GM18519 (cell line): ENCODE data around the gene CSHL1.

Experiments used
- ATAC-seq: cut with Tn5 transposase; IDR thresholded peaks from one replicate; pipeline ENCODE4 v1.9.1; 2021; ENCODE audit warnings: mild to moderate bottlenecking, moderate library complexity; ENCODE audit not compliant: unreplicated experiment, low FRiP score

Gene CSHL1

DNA sequence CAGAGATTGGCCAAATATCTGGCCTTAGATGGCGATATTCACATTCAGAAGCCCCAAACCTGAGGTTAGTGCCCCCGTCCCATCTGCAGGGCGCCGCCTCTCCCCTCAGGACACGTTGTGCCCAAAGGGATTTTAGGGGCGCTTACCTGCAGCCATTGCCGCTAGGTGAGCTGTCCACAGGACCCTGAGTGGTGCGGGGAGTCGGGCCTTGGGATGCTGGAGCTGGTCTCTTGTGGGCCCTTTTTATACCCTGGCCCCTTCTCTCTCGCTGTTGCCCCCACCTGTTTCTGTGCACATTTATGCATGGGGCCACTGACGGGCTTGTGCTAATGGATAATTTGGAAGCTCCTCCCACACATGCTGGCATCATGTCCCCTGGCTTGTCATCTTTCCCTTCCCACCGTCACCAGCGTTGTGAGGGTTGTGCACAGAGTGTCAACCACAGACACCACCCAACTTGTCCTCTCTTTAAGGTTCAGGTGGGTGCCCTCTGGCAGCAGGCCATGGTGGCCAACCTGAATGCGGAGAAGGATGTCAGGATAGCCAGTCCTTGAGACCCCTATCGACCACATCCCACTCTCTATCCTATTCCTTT, at the start of gene CSHL1:
CSHL1 (minus strand) TSS at position 218 of the 595 bp plus-strand sequence; CDS start at position 156, 62 bp downstream.
- ATAC-seq, result no peak

DNA sequence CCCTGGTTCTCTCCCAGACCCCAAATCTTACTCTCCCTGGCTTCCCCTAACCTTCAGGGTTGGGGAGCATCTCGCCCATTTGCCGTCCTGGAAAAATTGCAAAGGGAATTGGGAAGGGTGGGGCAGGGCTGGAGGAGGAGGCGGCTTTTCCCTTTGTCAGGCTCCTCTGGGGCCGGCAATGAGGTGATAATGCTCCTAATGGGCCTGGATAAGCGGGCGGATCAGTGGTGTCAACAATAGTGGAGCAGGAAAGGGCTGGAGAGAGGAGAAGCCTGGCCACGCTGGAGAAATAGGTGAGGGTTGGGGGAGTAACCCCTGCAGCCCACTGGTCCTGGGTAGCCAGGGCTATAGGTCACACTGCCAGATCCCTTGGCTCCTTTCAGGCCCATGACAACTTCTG, 49.4 kb upstream of the CSHL1 start:
- no peak for ATAC-seq

DNA sequence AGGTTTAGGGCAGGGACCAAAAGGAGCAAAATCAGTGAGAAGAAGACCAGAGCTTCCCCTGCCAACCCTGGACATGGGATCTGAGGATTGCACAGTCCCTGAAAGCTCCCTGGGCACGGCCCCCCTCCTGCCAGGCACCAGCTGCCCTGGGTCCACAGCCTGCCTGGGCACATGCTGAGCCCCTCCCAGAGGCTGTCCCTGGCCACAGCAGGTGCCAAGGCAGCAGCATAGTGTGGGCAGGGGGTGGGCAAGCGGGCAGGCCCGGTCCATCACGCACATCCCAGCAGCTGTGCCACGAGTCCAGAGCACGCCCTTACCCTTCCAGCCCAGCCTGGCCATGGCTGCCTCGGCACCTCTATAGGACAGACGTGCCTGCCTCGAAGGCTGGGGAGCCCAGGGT, 48.9 kb upstream of the CSHL1 start:
- ATAC-seq, result no peak

DNA sequence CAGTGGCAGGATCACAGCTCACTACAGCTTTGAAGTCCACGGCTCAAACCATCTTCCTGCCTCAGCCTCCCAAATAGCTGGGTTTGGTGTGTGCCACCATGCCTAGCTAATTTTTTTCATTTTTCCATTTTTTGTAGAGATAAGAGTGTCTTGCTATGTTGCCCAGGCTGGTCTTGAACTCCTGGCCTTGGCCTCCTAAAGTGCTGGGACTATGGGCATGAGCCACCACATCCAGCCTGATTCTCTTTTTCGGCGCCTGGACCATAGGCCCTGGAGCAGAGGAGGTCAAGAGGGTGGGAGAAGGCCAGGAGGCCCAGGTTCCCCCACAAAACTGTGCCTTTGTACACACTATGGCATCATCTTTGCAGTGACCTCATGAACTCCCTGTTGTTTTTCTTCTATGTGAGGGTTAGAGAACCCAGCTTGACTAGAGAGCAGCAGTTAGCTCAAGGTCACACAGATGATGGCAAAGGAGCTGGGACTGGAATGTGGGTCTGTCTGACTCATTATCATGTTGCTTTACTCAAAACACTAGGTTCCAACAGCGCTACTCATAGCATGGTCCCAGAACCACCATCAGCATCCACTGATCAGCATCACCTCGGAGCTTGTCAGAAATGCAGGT, 45.4 kb upstream of the CSHL1 start:
- no peak for ATAC-seq

DNA sequence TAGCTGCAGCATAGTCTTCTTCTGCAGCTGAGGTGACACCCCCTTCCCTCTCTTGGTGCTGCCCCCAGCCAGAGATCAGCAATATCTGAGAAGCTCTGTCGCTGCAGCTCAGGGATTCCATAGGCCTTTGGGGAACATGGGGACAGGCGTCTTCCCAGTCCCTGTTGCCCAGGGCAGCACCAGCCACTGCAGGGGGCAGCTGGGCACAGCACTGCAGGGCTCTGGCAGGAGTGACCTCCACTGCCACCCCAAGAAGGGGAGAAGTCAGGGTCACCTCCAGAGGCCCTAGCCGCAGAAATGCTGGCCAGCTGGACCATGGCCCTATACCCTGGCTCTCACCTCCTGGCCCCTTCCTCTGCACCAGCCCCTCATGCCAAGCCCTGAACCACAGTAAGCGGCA, 44.7 kb upstream of the CSHL1 start:
- no peak for ATAC-seq

DNA sequence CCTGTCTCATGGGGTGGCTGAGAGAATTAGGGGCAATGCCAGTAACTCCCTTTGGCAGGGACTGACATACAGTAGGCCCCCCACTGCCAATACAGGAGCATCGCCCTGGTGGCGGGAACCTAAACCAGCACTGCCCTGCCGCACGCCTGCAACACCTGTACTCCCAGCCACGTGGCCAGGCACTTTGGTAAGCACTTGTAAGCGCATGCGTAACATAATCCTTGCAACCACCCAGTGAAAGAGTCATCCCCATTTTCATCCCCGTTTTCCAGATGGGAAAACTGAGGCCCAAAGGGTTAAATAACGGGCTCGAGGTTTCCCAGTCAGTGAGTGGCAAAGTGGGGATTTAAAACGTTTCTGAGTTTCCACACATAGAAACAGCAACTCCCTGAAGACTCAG, 44.2 kb upstream of the CSHL1 start:
- ATAC-seq, result no peak

DNA sequence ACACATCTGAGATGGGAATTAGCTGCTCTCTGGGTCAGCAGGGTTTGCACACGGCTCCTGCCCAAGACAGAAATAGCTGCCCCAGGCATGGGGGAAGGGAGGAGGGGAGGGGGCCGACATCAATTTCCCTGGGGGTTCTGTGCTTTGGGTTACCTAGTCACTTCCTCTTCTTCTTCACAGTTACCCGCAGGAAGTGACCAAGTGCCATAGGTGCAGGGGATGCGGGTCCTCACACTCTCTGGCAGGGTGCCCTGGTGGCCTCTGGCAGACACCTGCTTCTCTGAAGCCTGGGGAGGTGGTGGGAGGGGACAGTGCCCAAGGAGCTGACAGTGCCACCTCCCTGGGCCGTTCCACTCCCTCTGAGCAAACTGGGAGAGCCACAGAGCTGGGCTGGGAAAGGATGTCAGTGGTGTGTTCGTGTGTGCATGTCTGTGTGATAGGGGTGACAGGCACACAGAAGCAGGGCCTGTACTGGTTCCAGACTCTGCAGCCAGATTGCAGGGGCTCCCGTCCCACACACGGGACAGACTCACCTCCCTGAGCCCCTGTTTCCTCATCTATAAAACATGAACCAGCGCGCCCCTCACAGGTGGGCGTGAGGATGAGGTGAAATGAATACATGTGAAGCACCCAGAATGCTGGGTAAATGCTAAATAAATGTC, 43.5 kb upstream of the CSHL1 start:
- no peak for ATAC-seq

DNA sequence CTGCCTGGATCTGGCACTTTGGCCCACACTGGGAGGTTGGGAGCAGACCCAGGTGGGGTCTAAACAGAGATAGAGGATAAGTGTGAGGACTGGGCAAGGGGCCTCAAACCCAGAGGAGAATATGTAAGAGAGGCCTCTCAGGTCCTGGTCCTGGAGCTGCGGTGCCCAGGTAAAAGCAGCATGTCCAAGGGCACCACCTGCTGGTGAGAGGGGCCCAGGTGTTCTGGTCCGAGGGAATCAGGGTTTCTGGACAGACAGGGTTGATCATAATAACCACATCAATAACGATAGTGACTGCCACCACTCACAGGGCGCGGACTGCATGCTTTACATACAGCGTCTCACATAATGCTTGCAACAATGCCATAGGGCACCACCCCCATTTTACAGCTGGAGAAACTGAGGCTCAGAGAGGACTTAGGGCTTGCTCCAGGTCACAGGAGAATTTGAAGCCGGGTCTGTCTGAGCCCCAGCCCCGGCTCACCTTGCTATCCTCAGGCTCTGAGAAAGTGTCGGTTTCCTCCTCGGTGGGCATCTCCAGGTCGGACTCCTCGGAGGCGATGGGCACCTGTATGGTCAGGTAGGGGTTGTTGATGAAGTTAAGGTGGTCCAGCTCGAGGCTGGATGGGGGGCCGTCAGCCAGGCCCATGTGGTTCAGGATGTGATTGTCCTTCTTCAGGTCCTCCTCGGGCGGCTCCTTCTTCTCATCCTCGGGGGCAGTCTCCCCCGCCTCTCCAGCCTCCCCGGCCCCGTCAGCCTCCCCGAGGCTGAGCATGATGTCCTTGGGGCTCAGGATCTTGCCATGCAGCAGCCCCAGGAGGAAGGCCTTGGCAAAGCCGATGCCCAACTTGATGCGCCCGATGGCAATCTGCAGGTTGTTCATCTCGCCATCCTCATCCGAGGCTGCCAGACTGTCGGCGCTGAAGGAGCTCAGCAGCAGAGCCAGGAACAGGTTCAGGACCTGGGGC, 40.2 kb upstream of the CSHL1 start:
- ATAC-seq, result no peak

DNA sequence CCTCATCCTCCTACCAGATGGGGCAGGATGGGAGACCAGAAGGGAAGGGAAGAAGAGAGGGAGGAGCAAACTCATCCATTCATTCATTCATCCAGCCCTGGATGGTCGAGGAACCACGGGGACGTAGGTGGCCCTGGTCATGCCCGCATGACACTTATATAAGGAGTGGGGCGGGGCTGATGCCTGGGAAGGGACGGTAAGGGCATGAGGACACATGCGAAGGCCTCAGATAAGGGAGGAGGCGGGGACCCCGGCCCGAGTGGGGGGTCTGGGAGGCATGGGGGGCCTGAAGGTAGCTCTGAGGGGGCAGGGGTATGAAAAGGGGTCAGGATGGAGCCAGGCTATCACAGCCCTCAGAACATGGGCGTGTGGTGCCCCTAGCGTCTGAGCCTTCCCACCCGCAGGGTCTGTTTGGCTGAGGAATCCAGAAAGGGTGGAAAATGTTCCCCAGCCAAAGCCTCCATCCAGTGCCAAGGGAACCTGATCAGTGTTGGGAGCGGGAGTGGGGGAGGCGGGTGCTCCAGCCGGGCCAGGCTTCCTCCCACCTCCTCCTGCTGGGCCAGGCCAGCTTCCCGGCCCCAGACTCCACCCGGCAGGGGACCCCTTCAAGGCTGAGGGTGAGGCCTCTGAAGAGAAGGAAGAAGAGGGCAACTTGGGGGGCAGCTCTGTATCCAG, 38.7 kb upstream of the CSHL1 start:
- ATAC-seq, result no peak

DNA sequence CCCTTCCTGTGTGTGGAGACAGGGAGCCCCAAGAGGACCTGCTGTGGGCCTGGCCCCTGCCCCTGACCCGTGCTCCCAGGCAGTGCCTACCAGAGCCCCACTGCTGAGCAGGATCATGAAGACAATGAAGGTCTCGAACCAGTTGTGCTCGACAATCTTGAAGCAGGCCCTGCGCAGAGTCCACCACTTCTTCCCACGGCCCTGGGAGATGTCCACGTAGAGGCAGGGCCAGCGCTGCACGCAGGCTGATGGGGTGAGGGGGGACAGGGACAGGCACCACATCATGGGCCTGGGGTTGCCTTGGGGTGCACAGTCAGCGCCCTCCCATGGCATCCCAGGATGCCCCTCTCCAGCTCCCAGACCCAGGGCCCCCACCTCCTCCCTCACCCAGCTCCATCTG, 37.5 kb upstream of the CSHL1 start:
- ATAC-seq, result no peak

DNA sequence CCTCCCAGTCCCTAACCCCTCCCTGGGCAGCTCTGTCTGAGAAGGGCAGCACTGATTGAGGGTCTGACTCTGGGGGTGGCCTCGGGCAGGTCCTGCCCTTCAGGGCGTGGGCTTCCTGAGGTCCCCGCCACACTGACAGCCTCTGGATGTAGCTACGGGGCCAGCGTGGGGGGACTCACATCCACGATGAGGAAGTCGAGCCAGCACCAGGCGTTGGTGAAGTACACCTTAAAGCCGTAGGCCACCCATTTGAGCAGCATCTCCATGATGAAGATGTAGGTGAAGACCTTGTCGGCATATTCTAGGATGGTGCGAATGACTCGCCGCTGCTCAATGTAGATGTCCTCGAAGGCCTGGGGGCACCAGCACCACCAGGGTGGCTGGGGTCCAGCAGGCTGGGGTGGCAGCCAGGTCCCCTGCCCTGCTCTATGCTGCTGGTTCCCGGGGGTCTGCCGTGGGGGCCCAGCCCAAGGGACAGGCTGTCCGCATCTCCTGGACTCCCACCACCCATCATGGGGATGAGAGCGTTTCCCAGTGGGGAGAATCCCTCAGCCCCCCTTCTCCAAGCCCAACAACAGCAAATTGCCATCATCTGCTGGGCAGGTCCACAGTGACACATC, 36.8 kb upstream of the CSHL1 start:
- ATAC-seq, result no peak

DNA sequence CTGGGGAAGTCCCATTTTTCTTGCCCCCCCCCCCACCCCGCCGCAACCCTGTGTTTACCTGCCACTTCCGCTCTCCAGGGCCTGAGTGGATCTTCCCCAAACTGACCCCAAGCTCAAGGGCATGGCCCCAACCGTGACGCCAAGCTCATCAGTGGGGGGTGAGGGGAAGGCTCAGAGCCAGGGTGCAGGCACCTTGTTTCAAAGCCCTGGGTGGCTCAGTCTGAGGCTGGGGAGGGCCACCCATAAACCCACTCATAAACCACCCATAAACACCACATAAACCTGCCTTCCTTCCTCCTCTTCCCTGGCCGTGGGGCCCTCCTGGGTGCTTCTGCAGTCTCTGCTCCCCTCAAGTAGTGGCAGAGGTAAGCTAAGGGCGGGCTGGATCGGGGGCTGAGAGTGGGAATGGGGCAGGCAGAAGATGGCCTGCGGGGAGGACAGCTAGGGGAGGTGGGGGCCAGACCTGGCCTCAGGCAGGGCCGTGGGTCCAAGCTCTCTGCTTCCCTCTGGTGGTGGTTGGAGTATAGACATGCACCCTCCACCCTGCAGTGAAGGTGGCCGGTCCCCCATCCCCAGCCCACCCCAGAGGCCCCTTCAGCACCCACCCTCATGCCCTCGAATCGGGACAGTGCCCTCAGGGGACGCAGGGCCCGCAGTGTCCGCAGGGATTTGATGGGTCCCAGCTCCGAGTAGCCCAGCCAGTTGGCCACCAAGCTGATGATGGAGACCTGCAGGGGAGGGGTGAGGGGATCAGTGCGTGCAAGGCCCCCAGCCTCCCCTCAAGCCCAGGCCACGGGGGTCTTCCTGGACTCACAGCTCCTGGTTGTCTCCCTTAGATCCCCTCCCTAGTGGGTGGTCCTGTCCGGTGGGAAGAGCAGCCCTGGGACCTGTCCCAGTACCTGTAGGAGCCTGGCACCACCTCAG, 35.6 kb upstream of the CSHL1 start:
- ATAC-seq, result no peak

DNA sequence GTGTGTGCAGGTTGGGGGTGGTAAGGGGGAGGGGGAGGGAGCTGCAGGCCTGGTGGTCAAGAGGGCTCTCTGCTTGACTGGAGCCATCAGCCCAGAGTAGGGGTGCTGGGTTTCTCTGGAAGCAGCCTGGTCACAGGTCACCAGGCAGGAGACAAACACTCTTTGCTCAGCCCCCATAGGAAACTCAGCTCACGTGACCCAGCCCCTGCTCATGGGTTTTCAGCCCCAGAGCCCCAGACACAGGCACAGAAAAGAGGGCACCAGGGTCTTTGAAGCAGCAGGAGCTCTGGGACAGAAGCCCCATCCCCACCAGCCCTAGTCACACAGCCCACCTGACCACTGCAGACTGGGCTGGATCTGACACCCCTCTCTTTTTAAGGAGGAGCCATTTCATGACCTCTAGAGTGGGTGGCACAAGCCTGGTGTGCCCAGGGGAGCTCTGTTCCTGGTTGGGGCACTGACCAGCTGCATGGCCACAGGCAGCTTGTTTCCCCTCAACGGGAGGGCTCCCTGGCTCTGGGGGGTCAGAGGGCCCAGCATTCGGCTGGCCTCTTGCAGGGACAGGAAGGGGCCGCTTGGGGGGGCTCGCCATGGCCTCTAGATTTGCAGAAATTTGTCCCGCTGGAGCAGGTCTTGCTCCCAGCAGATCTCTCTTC, 34.9 kb upstream of the CSHL1 start:
- ATAC-seq, result no peak

DNA sequence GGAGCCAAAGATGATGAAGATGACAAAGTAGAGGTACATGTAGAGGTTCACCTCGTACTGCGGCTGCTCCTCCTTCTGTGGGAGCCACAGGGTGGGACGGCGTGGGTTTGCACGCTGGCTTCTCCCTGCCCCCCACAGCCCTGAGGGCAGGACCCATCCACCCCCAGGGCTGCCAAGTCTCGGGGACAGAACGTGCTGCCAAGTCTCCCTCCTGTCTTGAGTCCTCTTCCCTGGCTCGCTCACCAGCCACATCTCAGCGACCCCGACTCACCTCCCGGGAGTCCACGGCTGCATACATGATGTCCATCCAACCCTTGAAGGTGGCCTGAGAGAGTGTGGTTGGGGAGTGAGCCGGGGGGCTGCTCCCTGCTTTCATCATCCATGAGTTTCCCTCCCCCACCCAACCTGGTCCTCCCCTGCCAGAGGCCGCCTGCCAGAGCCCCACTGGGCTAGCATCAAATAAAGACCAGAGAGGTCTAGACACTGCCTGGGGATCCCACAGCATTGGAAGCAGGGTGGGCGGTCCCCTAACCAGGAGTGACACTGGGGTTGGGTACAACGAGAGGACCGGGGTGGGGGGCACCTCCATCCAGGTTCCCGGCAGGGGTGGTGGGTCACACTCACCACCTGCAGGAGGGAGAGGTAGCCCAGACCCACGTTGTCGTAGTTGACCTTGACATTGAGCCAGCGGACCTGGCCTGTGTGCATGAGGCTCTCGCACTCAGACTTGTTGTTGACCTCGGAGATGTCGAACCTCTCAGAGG, 33.9 kb upstream of the CSHL1 start:
- ATAC-seq, result no peak

DNA sequence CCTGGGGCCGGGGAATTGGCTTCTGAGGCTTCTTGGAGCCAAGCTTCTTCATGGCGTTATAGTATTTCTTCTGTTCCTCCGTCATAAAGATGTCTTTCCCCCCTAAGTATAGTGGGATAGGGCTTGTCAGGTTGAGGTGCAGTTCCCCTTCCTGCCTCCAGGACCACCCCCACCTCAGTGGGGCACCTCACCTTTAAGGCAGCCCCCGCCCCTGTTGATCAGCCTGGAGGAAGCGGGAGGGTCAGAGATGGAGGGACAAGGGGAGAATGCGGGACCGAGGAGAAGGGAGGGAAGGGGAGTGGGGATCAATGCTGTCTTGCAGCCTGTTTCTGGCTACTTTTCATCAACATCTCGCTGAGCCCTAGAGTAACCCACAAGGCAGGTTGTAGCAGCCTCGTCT, 32.7 kb upstream of the CSHL1 start:
- no peak for ATAC-seq

DNA sequence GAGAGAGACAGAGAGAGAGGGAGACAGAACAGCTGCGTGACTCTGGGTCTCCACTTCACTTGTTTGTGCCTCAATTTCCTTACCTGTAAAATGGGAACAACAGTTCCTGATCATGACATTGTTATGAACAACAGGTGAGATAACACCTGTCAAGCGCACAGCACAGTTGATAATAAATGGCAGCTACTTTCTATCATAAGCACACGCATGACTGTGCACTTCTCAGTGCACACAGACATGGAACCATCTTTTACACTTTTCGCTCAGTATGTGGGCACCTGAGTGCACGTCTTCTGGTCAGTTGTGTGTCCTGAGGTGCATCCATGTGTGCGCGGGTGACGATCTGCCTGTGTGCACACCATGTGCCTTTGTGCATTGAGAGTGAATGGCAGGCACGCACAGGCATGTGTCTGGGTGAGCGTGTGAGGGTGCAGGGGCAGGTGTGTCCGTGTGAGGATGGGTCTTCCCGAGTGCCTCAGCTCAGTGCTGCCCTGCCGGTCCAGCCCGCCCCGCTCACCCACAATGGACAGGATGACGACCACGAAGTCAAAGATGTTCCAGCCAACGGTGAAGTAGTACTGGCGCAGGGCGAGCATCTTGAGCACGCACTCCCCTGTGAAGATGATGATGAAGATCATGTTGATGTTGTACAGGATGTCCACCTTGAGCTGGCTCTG, 31.4 kb upstream of the CSHL1 start:
- no peak for ATAC-seq

DNA sequence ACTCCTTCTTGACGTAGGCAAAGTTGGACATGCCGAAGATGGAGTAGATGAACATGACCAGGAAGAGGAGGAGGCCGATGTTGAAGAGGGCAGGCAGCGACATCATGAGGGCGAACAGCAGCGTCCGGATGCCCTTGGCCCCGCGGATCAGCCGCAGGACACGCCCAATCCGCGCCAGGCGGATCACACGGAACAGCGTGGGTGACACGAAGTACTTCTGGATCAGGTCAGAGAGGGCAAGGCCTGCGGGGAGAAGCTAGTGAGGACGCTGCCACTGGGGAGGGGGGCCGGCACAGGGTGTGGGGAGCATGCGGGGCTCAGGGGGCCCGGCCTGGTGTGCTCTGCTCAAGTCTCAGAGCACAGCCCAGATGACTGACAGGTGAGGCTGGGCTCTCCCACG, 30.7 kb upstream of the CSHL1 start:
- no peak for ATAC-seq
